Measurements from ENCODE around the gene RNU2-1.
"Not testable (repeated sequence)": the region's sequence is repeated elsewhere in the genome, so short reads cannot be mapped to it uniquely, and the experiment has no call there.

The RNU2-1 gene

GRCh38 chr17:43233877-43234276 is at the start of gene RNU2-1:
Gene RNU2-1, minus strand, starts transcription at chr17:43233977.
- not testable (repeated sequence) for DNase-seq (ENCODE audit: low read depth in 2 of 2)

GRCh38 chr17:43272914-43273313 is 39.1 kb upstream of the RNU2-1 start:
- DNase-seq (ENCODE audit: low read depth in 2 of 2) = not testable (repeated sequence)

- DNase-seq (ENCODE audit: low read depth in 2 of 2) = not testable (repeated sequence)
These were observed 38.7 kb upstream of the RNU2-1 start for GRCh38 chr17:43272483-43272882.

GRCh38 chr17:43270552-43271504 is 37.1 kb upstream of the RNU2-1 start:
- not testable (repeated sequence) for DNase-seq (ENCODE audit: low read depth in 2 of 2)

GRCh38 chr17:43246456-43246855 is 12.7 kb upstream of the RNU2-1 start:
- DNase-seq (ENCODE audit: low read depth in 2 of 2) = not testable (repeated sequence)

- DNase-seq (ENCODE audit: low read depth in 2 of 2) = not testable (repeated sequence)
These were observed 7.0 kb upstream of the RNU2-1 start for GRCh38 chr17:43240596-43241352.

- not testable (repeated sequence) for DNase-seq (ENCODE audit: low read depth in 2 of 2)
These were observed 5.8 kb upstream of the RNU2-1 start for GRCh38 chr17:43239597-43239996.

- not testable (repeated sequence) for DNase-seq (ENCODE audit: low read depth in 2 of 2)
These were observed 514 bp downstream of the RNU2-1 start for GRCh38 chr17:43233263-43233662.

GRCh38 chr17:43232021-43232699 is 1.6 kb downstream of the RNU2-1 start:
- DNase-seq (ENCODE audit: low read depth in 2 of 2) = not testable (repeated sequence)

- not testable (repeated sequence) for DNase-seq (ENCODE audit: low read depth in 2 of 2)
These were observed 2.4 kb downstream of the RNU2-1 start for GRCh38 chr17:43231205-43232020.

GRCh38 chr17:43228020-43228782 is 5.6 kb downstream of the RNU2-1 start, which contains the start of gene CCDC200:
Gene CCDC200, minus strand, starts transcription at chr17:43228623. Its CDS starts 69 bp downstream, at chr17:43228554.
- DNase-seq (ENCODE audit: low read depth in 2 of 2) = not testable (repeated sequence)

GRCh38 chr17:43226393-43226792 is 7.4 kb downstream of the RNU2-1 start:
- no peak for DNase-seq (ENCODE audit: low read depth in 2 of 2)

GRCh38 chr17:43224146-43224705 is 9.6 kb downstream of the RNU2-1 start:
- DNase-seq (ENCODE audit: low read depth in 2 of 2) = no peak

GRCh38 chr17:43220511-43221125 is 13.2 kb downstream of the RNU2-1 start:
- DNase-seq (ENCODE audit: low read depth in 2 of 2) = no peak

GRCh38 chr17:43219746-43220380 is 13.9 kb downstream of the RNU2-1 start:
- no peak for DNase-seq (ENCODE audit: low read depth in 2 of 2)

GRCh38 chr17:43219001-43219400 is 14.8 kb downstream of the RNU2-1 start:
- no peak for DNase-seq (ENCODE audit: low read depth in 2 of 2)

GRCh38 chr17:43217614-43218087 is 16.1 kb downstream of the RNU2-1 start:
- peak in 1 of 2 donors; percentile 5 for DNase-seq (ENCODE audit: low read depth in 2 of 2)

GRCh38 chr17:43216762-43217613 is 16.8 kb downstream of the RNU2-1 start:
- no peak for DNase-seq (ENCODE audit: low read depth in 2 of 2)
